Right lobe of liver (tissue), 6 donors: Measurements from ENCODE around the gene ERGIC2. TPM values are rescaled to one million over a fixed set of nuclear protein-coding genes. Genes with fewer than 3 reads are reported as not detected.

ENCODE experiments used
- ATAC-seq, 4 donors: fragments of 200-7000 bp; cut with Tn5 transposase; one replicate each; pipeline ENCODE4 v1.9.1; 2020; ENCODE audit warnings: mild to moderate bottlenecking in 4 of 4, moderate library complexity in 4 of 4
- DNase-seq, 3 donors: peaks; one replicate each; pipeline ENCODE4 v3.0.0-alpha.2; 2020
- H3K27ac ChIP-seq, 3 donors: fragments of 200-600 bp; one replicate each; pipeline ENCODE4 v1.8.0; 2022
- H3K27me3 ChIP-seq, 2 donors: fragments of 200-600 bp; one replicate each; pipeline ENCODE4 v1.8.0; 2022
- H3K36me3 ChIP-seq, 4 donors: fragments of 200-600 bp; sonication (generic) in 1 of 4; one replicate each; pipeline versions ENCODE4 v1.5.1 to v1.8.0; 2017 to 2022; ENCODE audit warnings: control low read depth in 1 of 4
- H3K4me1 ChIP-seq, 4 donors: fragments of 200-600 bp; sonication (generic) in 1 of 4; one replicate each; pipeline versions ENCODE4 v1.5.1 to v1.8.0; 2017 to 2022; ENCODE audit warnings: control low read depth in 1 of 4
- H3K4me3 ChIP-seq, 3 donors: fragments of 200-600 bp; one replicate each; pipeline ENCODE4 v1.8.0; 2022
- H3K9me3 ChIP-seq, 4 donors: fragments of 200-600 bp; sonication (generic) in 1 of 4; one replicate each; pipeline versions ENCODE4 v1.5.1 to v1.8.0; 2017 to 2022; ENCODE audit warnings: control low read depth in 1 of 4
- CTCF ChIP-seq, 4 donors: fragments of 200-600 bp in 3 of 4; fragments of 450-650 bp in 1 of 4; IDR thresholded peaks; one replicate each; pipeline versions ENCODE4 v1.5.1 to v1.8.0; 2016 to 2022; ENCODE audit warnings: antibody characterized with exemption in 4 of 4, mild to moderate bottlenecking in 2 of 4
- POLR2A ChIP-seq: fragments of 450-650 bp; IDR thresholded peaks from one replicate; pipeline ENCODE4 v1.6.1; 2017; ENCODE audit warnings: antibody characterized with exemption, mild to moderate bottlenecking
- WGBS: methylation state at CpG from one replicate; pipeline ENCODE4 v1.1.6; 2018; ENCODE audit warnings: low coverage, low lambda C conversion rate; ENCODE audit not compliant: insufficient coverage; ENCODE audit errors: missing lambda C conversion rate; 5-methylcytosine and 5-hydroxymethylcytosine counted together
- intact Hi-C, 2 donors: fragments of 100-400 bp; cut with DNase I; formaldehyde crosslinking; loops; one replicate each; pipeline versions ENCODE4 v1.11.2 to v1.14.1; 2022
- total RNA-seq, 6 experiments: library from RNA; depleted of rRNA in 2 of 6; stranded (reverse); fragments of >200 nt in 2 of 6; fragmentation: NEBNext Ultra II Directional in 3 of 6; extraction: Animal tissue kit (Norgen Biotek cat#: 25700) in 3 of 6; gene quantifications; one replicate each; pipeline versions ENCODE4 v1.1.0 to v1.2.4, GENCODE V29; 2016 to 2023
- donor health status: DM: no; HTN: yes; CAD: no.
- donor health status: DM: no; HTN: no; CAD: no.
- donor health status: DM: no; HTN: no; CAD: no.
- donor health status: DM: no; HTN: yes; CAD: no.
- donor health status: DM: no; HTN: yes; CAD: no.

ERGIC2 gene
- total RNA-seq, 6 experiments from 2014 or later = 27.8 to 54.1 (median 38.6) TPM

GRCh38 chr12:29320295-29321085 is 60.5 kb downstream of the ERGIC2 start:
- no peaks in the 10 kb centered on the region for H3K27me3 ChIP-seq
- WGBS = 71% methylated on average over 2 of the region's 2 CpGs
- ATAC-seq (peak; percentile 70 to 88 (median 77)), DNase-seq (no peak)
- peak overlapping the region in 1 of 3 donors; percentile 25 for H3K27ac ChIP-seq
- no peaks in the 10 kb centered on the region for H3K9me3 ChIP-seq
- no peak for TF ChIP-seq CTCF (IDR thresholded peaks at IDR 0.05)
- TF ChIP-seq POLR2A = no peak
- H3K36me3 ChIP-seq = no peaks in the 10 kb centered on the region
- peaks cover 0 to 13% (median 0%) of the 10 kb centered on the region in 4 donors for H3K4me1 ChIP-seq
- H3K4me3 ChIP-seq = no peak overlapping the region
- intact Hi-C loops = no loop called here

- DNase-seq (no peak), ATAC-seq (peak; percentile 95 to 99 (median 96))
- Histone ChIP-seq H3K27me3 (no peaks in the 10 kb centered on the region), H3K4me1 (peaks cover 0 to 13% (median 0%) of the 10 kb centered on the region in 4 donors), H3K27ac (no peak overlapping the region), H3K9me3 (no peaks in the 10 kb centered on the region), H3K4me3 (no peak overlapping the region), H3K36me3 (no peaks in the 10 kb centered on the region)
- intact Hi-C loops = loop anchor here in 1 of 2 donors (5.0 kb wide), 1 partner anchor 245 kb away; no protein-coding TSS in a partner anchor
- TF ChIP-seq CTCF (IDR thresholded peaks at IDR 0.05) = peak; percentile 78 to 90 (median 80)
- no peak for TF ChIP-seq POLR2A
- WGBS = 27% methylated on average over 8 of the region's 8 CpGs
Measured at GRCh38 chr12:29317556-29318363, 63.2 kb downstream of the ERGIC2 start.

- Histone ChIP-seq H3K9me3 (no peaks in the 10 kb centered on the region), H3K27ac (no peak overlapping the region), H3K36me3 (no peaks in the 10 kb centered on the region), H3K27me3 (no peaks in the 10 kb centered on the region), H3K4me3 (no peak overlapping the region), H3K4me1 (peaks cover 0 to 13% (median 0%) of the 10 kb centered on the region in 4 donors)
- ATAC-seq (peak in 1 of 4 donors; percentile 22), DNase-seq (peak in 1 of 3 donors; percentile 26)
- intact Hi-C loops = loop anchor here in 1 of 2 donors (5.0 kb wide), 1 partner anchor 244 kb away; no protein-coding TSS in a partner anchor
- 59% methylated on average over 4 of the region's 4 CpGs for WGBS
- no peak for TF ChIP-seq CTCF (IDR thresholded peaks at IDR 0.05)
Measured at GRCh38 chr12:29316752-29317151, 64.2 kb downstream of the ERGIC2 start.

GRCh38 chr12:29314416-29314815 is 66.6 kb downstream of the ERGIC2 start:
- DNase-seq (no peak), ATAC-seq (no peak)
- Histone ChIP-seq H3K4me3 (no peak overlapping the region), H3K36me3 (no peaks in the 10 kb centered on the region), H3K27ac (no peak overlapping the region), H3K4me1 (no peaks in the 10 kb centered on the region), H3K27me3 (no peaks in the 10 kb centered on the region), H3K9me3 (no peaks in the 10 kb centered on the region)
- TF ChIP-seq POLR2A = no peak
- TF ChIP-seq CTCF (IDR thresholded peaks at IDR 0.05) = no peak
- intact Hi-C loops = no loop called here
- WGBS = 22% methylated on average over 2 of the region's 2 CpGs
